ENCODE measurements around the gene ASB18. TPM values are rescaled to one million over a fixed set of nuclear protein-coding genes. Genes with fewer than 3 reads are reported as not detected.

Gene ASB18
- total and polyA plus RNA-seq, 2 donors (not counting 3 experiments of a cell fraction or from before 2014, with no cell fraction given), result not detected

GRCh38 chr2:236242057-236242495 is 22.1 kb downstream of the ASB18 start:
- Histone ChIP-seq H3K9ac (replicated peaks; ENCODE audit: extremely low read depth, insufficient read depth, low read length) (no peak overlapping the region), H3K27me3 (ENCODE audit: control insufficient read depth in 2 of 2, insufficient read depth in 2 of 2, low read length in 2 of 2) (peaks cover 4 to 10% of the 10 kb centered on the region in 2 experiments), H3K4me3 (replicated peaks in 1 of 3; ENCODE audit: insufficient read depth in 1 of 3, low read depth in 1 of 3, low read length in 3 of 3) (no peak overlapping the region), H2AFZ (ENCODE audit: low read depth, low read length) (no peak overlapping the region), H3K36me3 (ENCODE audit: control insufficient read depth in 2 of 2, extremely low read depth in 1 of 2, insufficient read depth in 2 of 2, low read length in 2 of 2) (no peaks in the 10 kb centered on the region), H3K9me3 (replicated peaks; ENCODE audit: control insufficient read depth, insufficient read depth, low read length) (no peaks in the 10 kb centered on the region), H3K79me2 (ENCODE audit: control insufficient read depth, insufficient read depth, low read length) (no peaks in the 10 kb centered on the region), H3K4me2 (ENCODE audit: insufficient read depth, low read length) (no peak overlapping the region), H3K9me1 (replicated peaks; ENCODE audit: control insufficient read depth, extremely low read depth, insufficient read depth, low read length) (no peaks in the 10 kb centered on the region), H3K4me1 (ENCODE audit: control insufficient read depth, extremely low read depth, insufficient read depth, low read length) (no peaks in the 10 kb centered on the region), H4K20me1 (replicated peaks; ENCODE audit: control insufficient read depth, extremely low read depth, insufficient read depth, low read length) (no peaks in the 10 kb centered on the region), H3K27ac (ENCODE audit: insufficient read depth, low read depth, low read length) (no peak overlapping the region)
- POLR2A ChIA-PET, result no interaction called here
- CTCF ChIA-PET, result no interaction called here
- no peak for FAIRE-seq
- intact Hi-C loops (cut with micrococcal nuclease), result no loop called here
- TF ChIP-seq MAX (IDR thresholded peaks at IDR 0.05; ENCODE audit: insufficient read depth, insufficient read length), result no peak
- TF ChIP-seq MYC (IDR thresholded peaks at IDR 0.05; ENCODE audit: low read depth, low read length), result no peak
- TF ChIP-seq CTCF (IDR thresholded peaks at IDR 0.05; ENCODE audit: extremely low read depth in 1 of 2, insufficient read depth in 1 of 2, low read depth in 1 of 2, low read length in 2 of 2), result no peak
- no peak for TF ChIP-seq EZH2 (IDR thresholded peaks at IDR 0.05; ENCODE audit: borderline replicate concordance, low read depth, low read length, severe bottlenecking)
- TF ChIP-seq POLR2A (IDR thresholded peaks at IDR 0.05; ENCODE audit: low read depth, low read length), result no peak
- TF ChIP-seq POLR2AphosphoS5 (IDR thresholded peaks at IDR 0.05; ENCODE audit: insufficient read depth, low read depth, low read length), result no peak
- TF ChIP-seq FOS (IDR thresholded peaks at IDR 0.05; ENCODE audit: borderline replicate concordance, insufficient read depth, low read length), result no peak
- no peak for TF ChIP-seq JUN (IDR thresholded peaks at IDR 0.05; ENCODE audit: borderline replicate concordance, insufficient read depth, insufficient read length, low read depth)
- TF ChIP-seq GATA2 (IDR thresholded peaks at IDR 0.05; ENCODE audit: insufficient read depth, insufficient read length, low read depth, low read length), result no peak
- dilution Hi-C loops (cut with MboI; ENCODE audit: extremely low pct_ligation_motif_present, low sequenced_read_pairs), result no loop called here
- DNase-seq (ENCODE audit: low read depth, low spot score), result no peak
- no TSS peak for BruUV-seq (replicated peaks)

Data from endothelial cell of umbilical vein (primary cell).